Daoy (cell line): ENCODE results near the gene SEPTIN7. TPM values are rescaled to one million over a fixed set of nuclear protein-coding genes. Genes with fewer than 3 reads are reported as not detected.

ENCODE experiments used
- DNase-seq: peaks from one replicate; pipeline ENCODE4 v3.0.0-alpha.2; 2015; ENCODE audit warnings: low read depth
- total RNA-seq: library from RNA; depleted of rRNA; stranded (reverse); fragments of >200 nt; shearing (Covaris generic); gene quantifications from 2 replicates; pipeline ENCODE4 v1.2.3, GENCODE V29; 2014; rRNA removed

SEPTIN7 gene
- total RNA-seq, 1 experiment from 2014 or later: 543 TPM

DNA sequence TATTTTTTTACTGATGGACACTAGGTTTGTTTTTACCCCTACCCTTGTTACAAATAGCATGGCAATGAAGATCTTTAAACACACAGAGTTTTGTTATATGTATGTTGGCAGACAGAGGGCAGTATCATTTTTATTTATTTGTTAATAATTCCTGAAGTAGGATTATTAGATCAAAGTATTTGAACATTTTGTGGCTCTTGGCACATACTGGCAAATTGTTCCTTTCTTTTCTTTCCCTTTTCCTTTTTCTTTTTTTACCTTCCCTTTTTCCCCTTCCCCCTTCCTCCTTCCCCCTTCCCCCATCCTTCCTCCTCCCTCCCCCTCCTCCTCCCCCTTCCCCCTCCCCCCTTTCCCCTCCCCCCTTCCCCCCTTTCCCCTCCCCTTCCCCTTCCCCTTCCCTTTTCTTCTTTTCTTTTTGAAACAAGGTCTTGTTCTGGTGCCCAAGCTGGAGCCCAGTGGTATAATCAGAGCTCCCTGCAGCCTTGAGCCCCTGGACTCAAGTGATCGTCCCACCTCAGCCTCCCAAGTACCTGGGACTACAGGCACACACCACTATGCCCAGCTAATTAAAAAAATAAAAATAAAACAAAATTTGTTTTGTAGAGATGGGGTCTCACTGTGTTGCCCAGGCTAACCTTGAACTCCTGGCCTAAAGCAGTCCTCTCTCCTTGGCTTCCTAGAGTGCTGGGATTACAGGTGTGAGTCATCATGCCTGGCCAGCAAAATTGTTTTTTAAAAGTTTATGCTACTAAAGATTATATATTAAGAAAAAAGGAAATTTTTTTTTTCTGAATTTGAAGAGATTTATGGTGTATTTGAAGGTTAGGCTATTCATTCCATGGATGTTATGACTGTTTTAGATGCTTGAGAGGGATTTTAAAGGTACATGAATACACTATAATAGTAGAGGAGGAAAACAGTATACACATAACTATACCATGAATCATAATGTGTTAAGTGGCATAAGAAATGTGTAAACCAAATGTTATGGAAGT, 39.3 kb downstream of the SEPTIN7 start:
- peak; percentile 39 for DNase-seq

DNA sequence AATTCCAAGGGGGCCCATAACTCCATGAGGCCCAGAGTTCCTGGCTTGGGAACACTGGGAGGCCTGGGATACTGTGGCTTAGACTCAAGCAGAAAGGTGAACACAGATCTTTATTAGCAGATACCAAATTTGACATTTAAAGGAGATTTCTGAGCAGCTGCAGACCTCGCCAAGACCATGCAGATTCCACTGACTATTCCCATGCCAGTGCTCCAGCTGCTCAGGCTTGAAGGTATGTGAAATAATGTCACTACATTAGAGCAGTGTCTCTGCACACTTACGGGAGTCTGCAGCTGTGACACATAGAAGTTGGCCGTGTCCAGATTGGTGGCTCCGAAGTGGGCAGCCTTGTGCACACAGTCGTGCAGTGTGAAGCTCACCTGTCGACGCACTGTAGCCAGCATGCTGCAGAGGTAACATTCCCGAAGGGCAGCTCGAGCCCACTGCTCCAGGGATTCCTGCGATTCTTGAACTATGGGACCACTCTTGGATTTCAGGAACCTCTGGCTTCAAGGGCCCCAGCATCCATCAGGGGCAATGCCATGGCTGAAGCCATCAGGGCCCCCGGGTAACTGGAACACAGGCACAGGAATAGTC, 46.1 kb downstream of the SEPTIN7 start:
- no peak for DNase-seq

DNA sequence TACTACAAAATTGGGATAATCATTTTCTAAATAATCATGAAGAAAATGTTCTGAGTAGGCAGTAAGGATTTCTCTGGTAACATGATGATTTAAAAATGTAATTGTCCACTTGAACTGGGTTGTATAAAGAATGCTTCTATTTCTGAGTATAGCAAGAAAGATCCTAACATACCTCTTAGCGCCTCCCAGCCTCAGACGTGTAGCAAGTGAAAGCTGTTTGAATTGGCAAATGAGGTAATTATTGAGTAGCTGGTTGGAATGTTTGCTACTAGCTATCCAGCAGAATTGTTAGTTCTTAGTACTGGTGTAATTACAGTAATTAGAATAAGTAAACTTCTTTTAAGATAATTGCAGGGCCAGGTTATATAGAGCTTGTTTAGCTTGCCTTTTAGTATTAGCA, 47.9 kb downstream of the SEPTIN7 start:
- no peak for DNase-seq

DNA sequence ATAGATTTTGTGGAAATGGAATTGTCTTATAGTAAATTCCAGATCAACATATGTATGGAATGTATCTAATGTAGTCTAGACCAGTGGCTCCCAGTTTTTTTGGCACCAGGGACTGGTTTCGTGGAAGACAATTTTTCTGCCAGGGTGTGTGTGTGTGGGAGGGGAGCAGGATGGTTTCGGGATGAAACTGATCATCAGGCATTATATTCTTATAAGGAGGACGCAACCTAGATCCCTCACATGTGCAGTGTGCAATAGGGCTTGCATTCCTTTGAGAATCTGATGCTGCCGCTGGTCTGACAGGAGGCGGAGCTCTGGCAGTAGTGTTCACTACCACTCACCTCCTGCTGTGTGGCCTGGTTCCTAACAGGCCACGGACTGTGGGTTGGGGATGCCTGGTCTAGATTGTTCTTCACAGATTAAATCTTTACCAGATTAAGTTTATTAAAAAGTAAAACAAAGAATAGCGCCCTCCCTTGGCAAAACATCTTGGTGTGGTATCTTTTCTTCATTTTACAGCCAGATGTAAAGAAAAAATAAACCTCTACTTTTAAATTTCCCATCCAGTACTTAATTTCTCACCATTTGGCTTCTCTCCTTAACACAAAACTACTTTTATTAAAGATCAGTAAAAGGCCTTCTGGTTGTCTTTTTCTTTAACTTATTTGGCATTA, 48.4 kb downstream of the SEPTIN7 start:
- peak; percentile 18 for DNase-seq

DNA sequence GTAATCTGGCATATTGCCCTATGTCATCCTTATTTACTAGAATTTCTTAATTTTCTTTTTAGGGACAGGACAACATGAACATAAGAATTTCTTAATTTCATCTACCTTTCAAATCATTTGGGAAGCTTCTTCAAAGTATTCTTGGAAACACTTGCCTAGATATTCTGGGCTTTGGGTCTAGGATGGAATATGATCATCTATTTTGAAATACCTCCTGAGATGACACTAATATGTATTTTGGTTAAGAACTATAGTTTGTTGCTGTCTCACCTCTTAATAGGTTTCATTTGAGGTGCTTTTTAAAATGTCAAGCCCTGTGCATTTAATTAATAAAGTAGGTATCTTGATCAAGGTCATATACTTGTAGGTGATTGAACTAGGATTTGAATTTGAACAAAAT, 49.1 kb downstream of the SEPTIN7 start:
- DNase-seq: no peak

Other genes starting within 250 kb of the SEPTIN7 start
- gene HERPUD2, start 105.9 kb upstream of the SEPTIN7 start, total RNA-seq: 17.1 and 20.9 TPM in 2 replicates